NCI-H526 (cell line): Measurements from ENCODE around the gene OR2A14.
"Not testable (repeated sequence)": the region's sequence is repeated elsewhere in the genome, so short reads cannot be mapped to it uniquely, and the experiment has no call there.

ENCODE experiments used
- DNase-seq, 2 experiments: peaks; one replicate each; lab custom pipeline; 2025; lab: John Stamatoyannopoulos, UW

OR2A14 gene

GRCh38 chr7:144122876-144123275 lies at the start of gene OR2A14:
Gene OR2A14, plus strand, starts transcription at chr7:144123176. Its CDS starts 5,937 bp downstream, at chr7:144129113.
- no peak for DNase-seq

GRCh38 chr7:144074374-144074773 lies 48.6 kb upstream of the OR2A14 start:
- no peak for DNase-seq

- DNase-seq, result no peak
These were observed 37.0 kb upstream of the OR2A14 start, which contains the start of gene OR2A12 for GRCh38 chr7:144085978-144086377. Gene OR2A12, plus strand, starts transcription at chr7:144086278. Its CDS starts 8,830 bp downstream, at chr7:144095108.

- no peak for DNase-seq
These were observed 36.2 kb upstream of the OR2A14 start for GRCh38 chr7:144086730-144087129.

- no peak for DNase-seq
These were observed 35.7 kb upstream of the OR2A14 start for GRCh38 chr7:144087230-144087629.

GRCh38 chr7:144090667-144091066 lies 32.3 kb upstream of the OR2A14 start:
- DNase-seq, result no peak

GRCh38 chr7:144098776-144099175 lies 24.2 kb upstream of the OR2A14 start:
- DNase-seq, result no peak

- no peak for DNase-seq
These were observed 22.4 kb upstream of the OR2A14 start for GRCh38 chr7:144100607-144101006.

- DNase-seq, result no peak
These were observed 20.9 kb upstream of the OR2A14 start for GRCh38 chr7:144102041-144102440.

GRCh38 chr7:144105211-144105610 lies 17.8 kb upstream of the OR2A14 start:
- DNase-seq, result no peak

GRCh38 chr7:144109283-144109682 lies 13.7 kb upstream of the OR2A14 start, which contains the start of gene OR2A2:
Gene OR2A2, plus strand, starts transcription at chr7:144109583. Its CDS starts 0 bp downstream, at chr7:144109583.
- no peak for DNase-seq

GRCh38 chr7:144110272-144110671 lies 12.7 kb upstream of the OR2A14 start:
- no peak for DNase-seq

GRCh38 chr7:144113651-144114050 lies 9.3 kb upstream of the OR2A14 start:
- no peak for DNase-seq

- DNase-seq, result no peak
These were observed 4.6 kb upstream of the OR2A14 start for GRCh38 chr7:144118341-144118740.

- peak; percentile 79 to 94 for DNase-seq
These were observed 4.8 kb downstream of the OR2A14 start for GRCh38 chr7:144127714-144128334.

GRCh38 chr7:144129601-144130000 lies 6.6 kb downstream of the OR2A14 start:
- not testable (repeated sequence) for DNase-seq

- no peak for DNase-seq
These were observed 7.8 kb downstream of the OR2A14 start for GRCh38 chr7:144130730-144131129.

GRCh38 chr7:144132262-144132661 lies 9.3 kb downstream of the OR2A14 start:
- DNase-seq, result no peak

- no peak for DNase-seq
These were observed 10.3 kb downstream of the OR2A14 start for GRCh38 chr7:144133307-144133706.

GRCh38 chr7:144134116-144134515 lies 11.1 kb downstream of the OR2A14 start:
- DNase-seq, result no peak

- no peak for DNase-seq
These were observed 14.5 kb downstream of the OR2A14 start for GRCh38 chr7:144137501-144137900.

- DNase-seq, result no peak
These were observed 19.2 kb downstream of the OR2A14 start for GRCh38 chr7:144142187-144142586.

- DNase-seq, result no peak
These were observed 21.4 kb downstream of the OR2A14 start for GRCh38 chr7:144144426-144144825.

- no peak for DNase-seq
These were observed 25.4 kb downstream of the OR2A14 start for GRCh38 chr7:144148224-144148827.
